GM21515 (cell line): ENCODE measurements around the gene SLC36A2.
"Not testable (repeated sequence)": the region's sequence is repeated elsewhere in the genome, so short reads cannot be mapped to it uniquely, and the experiment has no call there.

Experiments used
- ATAC-seq: cut with Tn5 transposase; IDR thresholded peaks from one replicate; pipeline ENCODE4 v1.9.1; 2021; ENCODE audit not compliant: unreplicated experiment

Gene SLC36A2

DNA sequence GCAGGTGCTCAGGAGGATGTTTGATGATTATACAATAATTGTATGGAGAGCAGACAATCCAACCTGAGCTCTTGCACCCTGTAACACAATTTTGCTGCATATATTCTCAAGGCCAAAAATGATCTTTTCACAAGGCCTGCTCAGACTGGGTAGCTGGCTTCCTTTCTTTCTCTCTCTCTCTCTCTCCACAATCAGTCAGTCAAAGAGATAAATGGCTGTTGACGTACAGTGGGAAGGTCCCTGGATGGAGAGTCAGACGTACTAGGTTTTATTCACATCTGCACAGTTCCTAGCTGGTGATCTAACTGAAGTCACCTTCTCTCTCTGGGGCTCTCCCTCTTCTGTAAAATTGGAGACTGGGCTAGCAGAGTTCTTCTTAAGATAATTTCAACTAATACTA, 19.8 kb downstream of the SLC36A2 start:
- ATAC-seq, result no peak

DNA sequence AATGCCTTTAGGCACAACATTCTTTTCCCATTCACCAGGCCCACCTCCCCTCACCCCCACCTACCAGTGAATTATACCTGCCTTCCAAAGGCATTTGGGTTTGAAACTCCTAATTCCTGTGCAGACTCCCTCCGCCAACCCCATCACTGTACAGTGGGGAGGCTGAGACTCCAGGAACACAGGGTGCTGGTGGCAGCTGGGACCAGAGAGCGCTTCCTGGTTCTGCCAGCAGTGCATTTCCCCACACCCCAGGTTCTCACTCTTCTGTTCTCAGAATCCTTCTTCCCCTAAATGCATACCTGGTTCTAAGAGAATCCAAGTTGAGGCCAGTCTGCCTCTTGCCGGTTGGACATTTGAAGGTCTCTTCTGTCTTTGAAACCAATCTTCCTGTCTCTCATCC, 21.1 kb downstream of the SLC36A2 start:
- ATAC-seq, result no peak

DNA sequence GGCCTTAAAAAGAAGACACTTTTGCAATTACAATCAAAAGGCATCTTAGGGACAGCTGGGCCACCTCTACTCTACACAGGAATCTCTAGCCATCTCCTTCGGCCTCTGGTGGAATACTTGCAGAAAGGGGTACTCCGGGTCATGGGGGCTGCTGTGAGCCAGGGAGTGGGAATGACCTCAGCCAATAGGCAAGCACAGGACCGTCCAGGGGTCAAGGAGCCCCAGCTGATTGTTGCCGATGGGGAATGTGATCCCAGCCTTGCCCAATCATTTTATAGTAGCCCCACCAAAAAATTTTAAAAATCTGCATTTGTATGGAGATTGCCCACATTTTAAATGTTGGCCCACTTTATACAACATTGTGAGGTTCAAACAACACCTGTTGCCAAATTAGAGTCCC, 26.9 kb downstream of the SLC36A2 start:
- ATAC-seq, result no peak

DNA sequence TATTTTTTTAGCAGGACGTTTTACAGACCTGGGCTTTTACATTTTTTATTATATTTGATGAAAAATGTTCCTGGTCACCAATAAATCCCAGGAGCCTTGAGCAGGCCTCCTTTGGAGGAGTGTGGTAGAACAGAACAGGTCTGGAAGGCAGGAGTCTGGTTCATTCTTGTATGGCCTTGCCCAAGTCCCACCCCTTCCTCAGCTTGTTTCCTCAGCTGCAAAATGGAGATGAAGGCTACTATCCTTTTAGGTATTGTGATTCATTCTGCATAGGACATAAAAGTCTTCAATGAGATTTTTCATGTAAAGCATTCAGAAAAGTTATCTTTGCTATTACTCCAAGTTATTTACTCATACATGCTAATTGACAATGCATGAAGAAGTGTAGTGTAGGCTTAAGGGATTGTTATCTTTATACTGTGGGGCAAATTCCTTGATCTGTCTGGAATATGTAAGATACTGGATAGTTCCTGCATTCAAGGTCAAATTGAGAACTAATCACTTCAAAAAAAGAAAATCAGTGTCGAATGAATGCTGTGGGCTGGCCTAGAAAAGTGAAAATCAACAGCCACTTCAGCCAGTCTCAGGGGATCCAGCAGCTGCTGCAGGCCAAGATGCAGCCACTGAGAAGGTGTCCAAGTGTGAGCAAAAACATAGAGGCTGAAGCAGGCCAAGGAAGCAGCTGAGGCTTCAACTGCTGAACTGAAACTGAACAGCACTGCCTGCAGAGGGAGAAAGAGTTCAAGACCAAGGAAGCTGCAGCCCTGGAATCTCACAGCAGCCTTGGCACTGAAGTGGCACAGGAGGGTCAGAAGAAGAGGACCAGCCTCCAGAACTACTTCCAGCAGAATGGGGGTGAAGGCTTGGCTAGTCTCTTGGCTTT, 28.3 kb downstream of the SLC36A2 start:
- ATAC-seq, result peak; percentile 73

DNA sequence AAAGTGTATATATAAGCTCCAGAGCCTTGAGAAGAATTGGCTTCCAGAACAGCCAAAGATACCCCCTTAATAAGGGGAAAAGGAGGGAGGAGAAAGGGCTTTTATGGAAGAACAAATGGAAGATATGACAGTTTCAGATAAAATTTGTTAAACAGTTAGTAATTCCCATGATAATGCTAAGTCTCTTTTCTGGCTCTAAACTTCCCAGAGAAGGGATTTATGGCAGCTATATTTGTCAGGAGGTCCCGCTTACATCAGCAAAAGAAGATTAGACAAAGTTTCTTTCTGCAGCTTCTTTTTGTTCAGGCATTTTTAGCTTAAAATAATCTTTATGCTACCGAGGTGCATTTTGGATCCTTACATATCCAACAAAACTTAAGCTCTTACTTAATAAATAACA, 29.5 kb downstream of the SLC36A2 start:
- no peak for ATAC-seq

DNA sequence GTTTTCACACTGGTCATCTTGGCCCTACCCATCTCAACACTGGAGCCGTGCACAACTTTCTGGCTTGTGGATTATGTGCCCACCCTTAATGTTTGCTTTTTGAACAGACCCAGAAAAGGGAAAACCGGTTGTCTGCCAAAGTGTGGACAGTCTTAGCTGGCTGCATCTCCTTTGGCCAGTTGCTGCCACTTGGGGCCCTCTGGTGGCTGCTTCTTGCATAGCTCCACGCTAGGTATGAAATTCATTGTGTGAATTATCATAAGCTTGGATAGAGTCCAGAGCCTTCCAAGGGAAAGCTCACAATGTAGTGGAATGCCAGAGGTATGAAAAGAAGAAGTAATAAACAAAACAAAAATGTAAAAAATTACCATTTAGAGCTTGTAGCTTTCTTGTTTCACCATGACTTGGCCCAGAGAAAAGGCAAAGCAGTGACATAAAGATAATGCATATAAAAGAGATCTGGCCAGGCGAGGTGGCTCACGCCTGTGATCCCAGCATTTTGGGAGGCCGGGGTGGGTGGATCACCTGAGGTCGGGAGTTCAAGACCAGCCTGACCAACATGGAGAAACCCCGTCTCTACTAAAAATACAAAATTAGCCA, 31.3 kb downstream of the SLC36A2 start:
- ATAC-seq, result no peak

DNA sequence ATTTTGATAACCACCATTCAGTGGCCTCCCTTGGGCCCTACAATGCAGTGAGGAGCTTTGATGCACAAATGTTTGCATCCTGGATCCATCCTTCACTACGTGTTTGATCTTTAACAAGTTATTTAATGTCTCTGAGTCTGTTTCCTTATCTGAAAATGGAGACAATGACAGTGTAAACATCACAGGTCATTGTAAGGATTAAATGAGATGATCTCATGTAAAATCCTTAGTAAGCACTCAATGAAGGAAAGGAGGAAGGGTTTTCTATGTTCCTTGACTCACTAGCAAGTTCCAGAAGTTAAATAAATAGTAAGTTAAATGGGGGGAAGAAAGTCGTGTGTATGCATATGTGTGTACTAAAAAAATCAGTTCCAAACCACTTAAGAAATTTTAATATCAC, 34.0 kb downstream of the SLC36A2 start:
- ATAC-seq, result no peak

DNA sequence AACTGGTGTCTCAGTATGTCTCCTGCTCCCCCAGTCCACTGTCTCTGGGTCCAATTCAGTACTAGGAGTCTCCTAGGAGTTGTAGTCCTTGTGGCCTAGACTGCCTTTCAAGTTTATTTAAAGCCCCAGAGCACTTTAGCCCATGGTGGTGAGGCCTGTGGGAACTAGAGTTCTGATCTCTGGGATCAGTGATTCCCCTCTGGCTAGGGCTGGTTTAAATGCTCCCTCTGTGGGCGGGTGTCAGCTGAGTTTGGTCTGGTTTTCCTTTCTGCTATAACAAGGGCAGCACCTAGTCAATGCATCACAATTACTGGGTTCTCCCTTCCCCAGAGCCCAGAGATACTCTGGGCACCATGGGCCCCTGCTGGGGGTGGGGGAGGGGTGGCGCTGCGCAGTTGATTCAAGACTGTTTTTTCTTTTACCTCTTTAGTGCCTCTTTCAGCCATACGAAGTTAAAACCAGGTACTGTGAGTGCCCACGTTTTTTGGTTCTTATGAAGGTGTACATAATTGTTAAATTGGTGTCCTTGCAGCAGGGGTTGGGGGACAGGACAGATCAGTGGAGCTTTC, 34.5 kb downstream of the SLC36A2 start:
- ATAC-seq, result no peak

DNA sequence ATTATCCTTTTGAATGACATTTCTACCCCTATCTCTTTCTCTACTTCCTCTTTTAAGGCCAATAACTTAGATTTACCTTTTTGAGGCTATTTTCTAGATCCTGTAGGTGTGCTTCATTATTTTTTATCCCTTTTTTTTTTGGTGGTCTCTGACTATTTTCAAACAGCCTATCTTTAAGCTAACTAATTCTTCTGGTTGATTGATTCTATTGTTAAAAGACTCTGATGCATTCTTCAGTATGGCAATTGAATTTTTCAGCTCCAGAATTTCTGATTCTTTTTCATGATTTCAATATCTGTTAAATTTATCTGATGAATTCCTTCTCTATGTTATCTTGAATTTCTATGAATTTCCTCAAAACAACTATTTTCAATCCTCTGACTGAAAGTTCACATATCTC, 36.4 kb downstream of the SLC36A2 start:
- no peak for ATAC-seq

DNA sequence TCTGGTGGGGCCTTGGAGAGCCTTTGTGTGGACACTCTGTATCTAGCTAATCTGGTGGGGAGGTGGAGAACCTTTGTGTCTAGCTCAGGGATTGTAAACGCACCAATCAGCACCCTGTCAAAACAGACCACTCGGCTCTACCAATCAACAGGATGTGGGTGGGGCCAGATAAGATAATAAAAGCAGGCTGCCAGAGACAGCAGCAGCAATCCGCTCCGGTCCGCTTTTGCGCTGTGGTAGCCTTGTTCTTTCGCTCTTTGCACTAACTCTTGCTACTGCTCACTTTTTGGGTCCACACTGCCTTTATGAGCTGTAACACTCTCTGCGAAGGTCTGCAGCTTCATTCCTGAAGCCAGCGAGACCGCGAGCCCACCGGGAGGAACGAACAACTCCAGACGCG, 37.5 kb downstream of the SLC36A2 start:
- not testable (repeated sequence) for ATAC-seq

DNA sequence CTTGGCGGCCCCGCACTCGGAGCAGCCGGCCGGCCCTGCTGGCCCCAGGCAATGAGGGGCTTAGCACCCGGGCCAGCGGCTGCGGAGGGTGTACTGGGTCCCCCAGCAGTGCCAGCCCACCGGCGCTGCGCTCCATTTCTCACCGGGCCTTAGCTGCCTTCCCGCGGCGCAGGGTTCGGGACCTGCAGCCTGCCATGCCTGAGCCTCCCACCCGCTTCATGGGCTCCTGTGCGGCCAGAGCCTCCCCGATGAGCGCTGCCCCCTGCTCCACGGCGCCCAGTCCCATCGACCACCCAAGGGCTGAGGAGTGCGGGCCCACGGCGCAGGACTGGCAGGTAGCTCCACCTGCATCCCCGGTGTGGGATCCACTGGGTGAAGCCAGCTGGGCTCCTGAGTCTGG, 38.1 kb downstream of the SLC36A2 start:
- ATAC-seq, result not testable (repeated sequence)

DNA sequence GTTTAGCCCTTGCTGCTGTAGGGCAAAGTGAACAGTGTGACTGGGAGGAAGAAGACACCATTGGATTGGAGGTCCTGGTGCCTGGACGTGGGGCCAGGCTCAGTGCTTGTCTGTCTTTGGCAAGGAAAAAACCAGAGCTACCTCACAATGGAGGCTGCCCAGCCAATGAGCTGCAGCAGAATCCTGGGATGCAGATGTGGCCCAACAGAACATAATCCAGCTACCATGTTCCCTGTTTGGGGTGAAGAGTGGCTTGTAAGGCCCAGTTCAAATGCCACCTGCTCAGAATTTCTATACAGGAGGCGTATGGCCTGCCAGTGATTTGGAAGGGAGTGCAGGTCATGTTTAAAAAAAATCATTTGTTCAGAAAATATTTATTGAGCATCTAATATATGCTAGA, 43.7 kb downstream of the SLC36A2 start, which contains the start of gene SLC36A3:
Gene SLC36A3, minus strand, starts transcription at position 101 of the 400 bp plus-strand sequence. CDS start 412 bp downstream, outside the sequence.
- ATAC-seq, result no peak

DNA sequence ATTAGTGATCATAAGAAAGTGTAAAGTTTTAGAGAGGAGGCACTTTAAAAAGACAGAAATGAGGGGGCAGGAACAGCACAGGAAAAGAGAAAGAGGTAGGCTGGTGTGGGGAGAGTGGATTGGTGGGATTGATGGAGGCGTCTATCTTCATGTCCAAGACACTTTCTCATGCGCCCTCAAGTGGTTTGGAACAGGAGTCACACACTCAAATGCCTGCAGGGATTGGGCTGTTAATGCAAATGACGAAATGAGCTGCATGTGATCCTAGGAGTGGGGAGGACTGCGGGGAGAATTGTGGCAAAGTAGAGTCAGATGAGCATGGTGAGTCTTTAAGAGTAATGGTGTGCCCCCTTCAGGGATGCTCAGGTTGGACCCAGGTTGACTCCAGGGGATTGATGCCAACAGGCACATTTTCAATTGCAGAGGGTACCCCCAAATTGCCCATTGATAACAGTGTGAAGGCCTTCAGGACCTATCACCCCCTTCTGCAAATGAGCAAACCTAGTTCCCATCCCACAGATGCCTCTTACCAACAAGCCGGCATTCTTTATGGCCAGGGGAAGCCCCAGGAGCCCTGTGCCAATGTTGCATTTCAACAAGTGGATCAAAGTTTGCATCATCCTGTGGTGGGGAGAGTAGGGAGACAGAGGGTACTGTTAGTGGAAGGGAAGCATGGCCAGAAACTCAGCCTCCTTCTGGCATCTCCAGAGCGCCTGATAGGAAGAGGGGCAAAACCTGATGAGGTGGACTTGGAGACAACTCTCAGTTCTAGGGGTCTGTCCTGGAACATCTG, 49.1 kb downstream of the SLC36A2 start:
- no peak for ATAC-seq

DNA sequence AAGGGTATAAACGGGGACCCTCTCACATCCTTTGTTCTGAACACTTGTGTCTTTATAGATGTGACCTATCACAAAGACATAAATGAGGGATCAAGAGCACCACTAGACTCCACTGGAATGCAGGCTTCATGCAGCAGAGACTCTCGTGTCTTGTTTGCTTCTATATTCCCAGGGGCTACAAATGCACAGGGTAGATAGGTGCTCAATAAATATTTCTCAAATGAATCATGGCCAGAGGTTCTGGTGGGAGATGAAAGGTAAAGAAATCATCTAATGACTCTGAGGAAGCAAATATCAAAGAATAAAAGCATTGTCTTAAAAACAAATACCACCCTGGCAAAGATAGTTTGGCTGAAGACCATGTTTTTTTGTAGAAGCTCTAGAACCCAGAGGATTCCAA, 50.4 kb downstream of the SLC36A2 start:
- ATAC-seq, result no peak

DNA sequence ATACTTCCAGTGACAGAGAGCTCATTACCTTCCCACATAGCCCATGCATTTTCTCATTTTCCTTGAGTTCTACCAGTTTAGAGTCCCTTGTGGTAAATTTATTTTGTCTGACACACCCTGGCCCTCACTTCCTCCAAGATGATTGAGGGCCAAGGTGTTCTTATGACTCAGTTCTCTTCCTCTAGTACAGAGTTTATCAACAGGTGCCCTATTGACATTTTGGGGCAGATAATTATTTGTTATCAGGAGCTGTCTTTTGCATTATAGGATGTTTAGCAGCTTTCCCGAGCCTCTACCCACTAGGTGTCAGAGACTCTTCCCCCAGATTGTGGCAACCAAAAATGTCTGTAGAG, 50.9 kb downstream of the SLC36A2 start:
- no peak for ATAC-seq

DNA sequence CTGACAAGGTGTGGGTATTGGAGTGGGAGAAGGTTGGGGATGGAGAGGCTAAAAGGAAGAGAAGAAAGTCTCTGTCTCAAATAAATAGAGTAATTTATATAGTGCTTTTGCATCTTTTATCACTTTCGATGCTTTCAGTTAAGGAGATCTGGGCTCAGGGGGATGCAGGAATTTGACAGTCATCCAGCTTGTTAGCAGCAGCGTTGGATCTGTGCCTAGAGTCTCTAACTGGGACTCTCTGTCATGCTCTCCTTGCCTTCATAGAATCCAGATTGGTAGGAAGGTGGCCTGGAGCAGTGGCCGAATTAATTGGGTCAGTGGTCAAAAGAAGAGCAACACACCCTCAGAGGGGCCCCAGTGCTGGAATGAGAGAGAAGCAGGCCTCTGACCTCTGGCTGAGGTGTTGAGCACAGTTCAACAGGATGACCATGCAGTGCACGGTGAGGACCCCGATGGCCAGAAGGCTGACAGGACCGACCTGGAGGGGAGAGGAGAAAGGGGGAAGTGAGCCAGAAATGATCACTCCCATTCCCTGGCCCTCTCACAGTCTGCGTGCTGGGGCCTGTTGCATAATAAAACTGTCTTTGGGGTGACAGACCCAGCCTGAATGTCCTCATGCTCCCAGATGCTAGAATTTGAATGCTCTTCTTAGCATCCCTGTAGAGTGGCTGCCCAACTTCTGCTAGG, 51.4 kb downstream of the SLC36A2 start:
- no peak for ATAC-seq

DNA sequence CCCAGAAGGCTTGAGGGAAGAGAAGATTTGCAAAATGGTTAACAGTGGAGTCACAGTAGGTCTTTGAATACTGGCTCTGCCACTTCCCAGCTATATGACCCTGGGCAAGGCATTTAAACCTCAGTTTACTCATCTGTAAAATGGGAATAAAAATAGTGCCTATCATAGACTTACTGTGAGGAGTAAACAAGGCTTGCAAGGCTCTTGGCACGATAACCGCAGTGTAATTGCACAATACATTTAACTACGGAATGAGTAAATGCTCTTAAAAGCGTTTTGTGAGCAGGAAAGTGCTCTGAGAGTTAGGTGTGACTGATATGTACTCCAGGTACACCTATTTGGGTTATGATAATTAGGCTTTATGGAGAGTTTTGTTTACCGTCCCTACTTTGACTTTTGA, 52.2 kb downstream of the SLC36A2 start:
- ATAC-seq, result no peak

DNA sequence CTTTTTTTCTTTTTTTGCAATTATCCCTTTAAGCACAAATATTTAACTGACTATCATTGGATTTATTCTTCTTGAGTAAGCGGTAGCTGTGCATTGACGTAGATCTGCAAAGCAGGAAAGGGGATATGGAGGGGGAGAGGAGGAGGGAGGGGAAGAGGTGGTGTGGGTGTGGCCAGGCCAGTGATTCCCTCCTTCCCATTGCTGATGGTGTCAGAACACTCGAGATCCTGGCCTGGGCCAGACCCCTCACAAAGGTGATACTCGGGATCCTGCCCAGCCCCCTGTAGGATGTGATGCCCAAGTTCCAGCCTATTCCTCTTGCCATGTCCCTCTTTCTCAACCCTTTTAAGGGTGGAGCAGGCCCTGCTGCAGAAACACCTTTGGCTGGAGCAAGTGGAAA, 53.7 kb downstream of the SLC36A2 start:
- ATAC-seq, result no peak

DNA sequence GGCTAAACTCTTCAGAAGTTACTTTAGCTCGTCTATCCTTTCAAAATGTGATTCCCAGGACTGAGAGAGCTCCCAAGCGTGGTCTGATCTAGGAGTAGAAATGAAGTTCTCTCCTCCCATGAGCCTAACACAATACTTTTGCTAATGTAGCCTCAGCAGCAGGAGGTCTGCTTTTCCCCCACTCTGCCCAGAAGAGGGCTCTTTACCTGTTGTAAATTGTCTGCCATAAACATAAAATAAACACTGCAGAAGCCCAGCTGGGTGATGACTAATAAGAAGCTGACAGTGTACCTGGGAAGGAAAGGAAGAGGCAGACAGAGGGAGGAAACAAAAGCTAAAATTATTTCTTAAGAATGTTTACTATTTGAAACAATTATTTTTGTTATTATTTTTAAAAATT, 59.2 kb downstream of the SLC36A2 start:
- ATAC-seq, result peak; percentile 56

DNA sequence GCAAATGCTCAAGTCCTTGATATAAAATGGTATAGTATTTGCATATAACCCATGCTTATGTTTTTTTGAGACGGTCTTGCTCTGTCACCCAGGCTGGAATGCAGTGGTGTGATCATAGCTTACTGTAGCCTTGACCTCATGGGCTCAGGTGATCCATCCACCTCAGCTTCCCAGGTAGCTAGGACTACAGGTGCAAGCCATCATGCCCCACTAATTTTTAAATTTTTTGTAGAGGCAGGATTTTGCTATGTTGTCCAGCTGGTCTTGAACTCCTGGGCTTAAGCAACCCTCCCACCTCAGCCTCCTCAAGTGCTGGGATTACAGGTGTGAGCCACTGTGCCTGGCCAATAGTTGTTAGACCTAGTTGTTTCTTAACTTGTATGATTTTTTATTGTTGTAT, 61.1 kb downstream of the SLC36A2 start:
- ATAC-seq, result no peak

DNA sequence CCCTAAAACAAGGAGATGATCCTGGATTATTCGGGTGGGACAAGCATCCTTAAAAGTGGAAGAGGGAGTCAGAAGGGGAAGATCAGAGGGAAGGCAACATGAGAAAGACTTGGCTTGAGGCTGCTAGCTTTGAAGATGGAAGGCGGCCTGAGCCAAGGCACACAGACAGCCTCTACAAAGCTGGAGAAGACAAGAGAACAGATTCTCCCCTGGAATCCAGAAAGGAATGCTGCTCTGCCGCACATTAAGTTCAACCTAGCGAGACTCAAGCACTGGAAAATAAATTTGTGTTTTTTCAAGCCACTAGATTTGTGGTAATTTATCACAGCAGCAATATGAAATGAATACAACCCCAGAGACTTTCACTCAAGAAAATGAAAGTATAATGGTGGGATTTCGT, 61.7 kb downstream of the SLC36A2 start:
- no peak for ATAC-seq
